ENCODE data around the gene TXK. TPM values are rescaled to one million over a fixed set of nuclear protein-coding genes. Genes with fewer than 3 reads are reported as not detected.
A peak's percentile ranks its signal among the peaks of the same experiment; 100 is the strongest.

TXK gene
- total RNA-seq, result under 1 TPM; 0.35 to 0.44 TPM

- peaks cover 0 to 28% of the 10 kb centered on the region in 2 donors for H3K4me1 ChIP-seq
- DNase-seq (ENCODE audit: low spot score), result no peak
- no peaks in the 10 kb centered on the region for H3K27me3 ChIP-seq
- H3K36me3 ChIP-seq, result no peaks in the 10 kb centered on the region
- TF ChIP-seq CTCF (IDR thresholded peaks at IDR 0.05), result no peak
- no peak within 1 kb of the TSS for H3K4me3 ChIP-seq
- H3K27ac ChIP-seq, result peak within 1 kb of the TSS in 1 of 2 donors; percentile 21
- no peaks in the 10 kb centered on the region for H3K9me3 ChIP-seq
Measured at GRCh38 chr4:48134081-48134480, at the start of gene TXK. Gene TXK, minus strand, starts transcription at chr4:48134250. Its CDS starts 80 bp downstream, at chr4:48134170.

GRCh38 chr4:48180234-48180633 is 46.2 kb upstream of the TXK start:
- no peaks in the 10 kb centered on the region for H3K36me3 ChIP-seq
- H3K9me3 ChIP-seq, result no peaks in the 10 kb centered on the region
- H3K27ac ChIP-seq, result no peak overlapping the region
- TF ChIP-seq CTCF (IDR thresholded peaks at IDR 0.05), result no peak
- H3K4me3 ChIP-seq, result no peak overlapping the region
- no peak for DNase-seq (ENCODE audit: low spot score)
- no peaks in the 10 kb centered on the region for H3K27me3 ChIP-seq
- no peaks in the 10 kb centered on the region for H3K4me1 ChIP-seq

GRCh38 chr4:48178931-48179330 is 44.9 kb upstream of the TXK start:
- TF ChIP-seq CTCF (IDR thresholded peaks at IDR 0.05), result no peak
- H3K27ac ChIP-seq, result no peak overlapping the region
- no peaks in the 10 kb centered on the region for H3K4me1 ChIP-seq
- H3K9me3 ChIP-seq, result no peaks in the 10 kb centered on the region
- no peaks in the 10 kb centered on the region for H3K27me3 ChIP-seq
- H3K36me3 ChIP-seq, result no peaks in the 10 kb centered on the region
- DNase-seq (ENCODE audit: low spot score), result no peak
- no peak overlapping the region for H3K4me3 ChIP-seq

GRCh38 chr4:48175806-48176205 is 41.8 kb upstream of the TXK start:
- Histone ChIP-seq H3K36me3 (no peaks in the 10 kb centered on the region), H3K9me3 (no peaks in the 10 kb centered on the region), H3K27ac (no peak overlapping the region), H3K27me3 (no peaks in the 10 kb centered on the region), H3K4me3 (no peak overlapping the region), H3K4me1 (no peaks in the 10 kb centered on the region)
- TF ChIP-seq CTCF (IDR thresholded peaks at IDR 0.05), result no peak
- no peak for DNase-seq (ENCODE audit: low spot score)

GRCh38 chr4:48175328-48175727 is 41.3 kb upstream of the TXK start:
- DNase-seq (ENCODE audit: low spot score), result no peak
- Histone ChIP-seq H3K27ac (no peak overlapping the region), H3K36me3 (no peaks in the 10 kb centered on the region), H3K4me1 (no peaks in the 10 kb centered on the region), H3K27me3 (no peaks in the 10 kb centered on the region), H3K9me3 (no peaks in the 10 kb centered on the region), H3K4me3 (no peak overlapping the region)
- no peak for TF ChIP-seq CTCF (IDR thresholded peaks at IDR 0.05)

Data from right atrium auricular region (tissue), 2 donors.